Left lung (tissue), 10 donors: ENCODE results near the gene KIAA1671. TPM values are rescaled to one million over a fixed set of nuclear protein-coding genes. Genes with fewer than 3 reads are reported as not detected.

Experiments
- ATAC-seq: fragments of 200-7000 bp; cut with Tn5 transposase; one replicate; pipeline ENCODE4 v1.9.1; 2020; ENCODE audit warnings: moderate library complexity
- DNase-seq, 4 donors: peaks; one replicate each; pipeline ENCODE4 v3.0.0-alpha.2; 2013 to 2020
- H3K27ac ChIP-seq, 2 donors: fragments of 200-600 bp; sonication (generic) in 1 of 2; one replicate each; pipeline versions ENCODE4 v1.5.0 to v1.8.0; 2020 to 2021
- H3K27me3 ChIP-seq, 2 donors: fragments of 200-600 bp; sonication (generic) in 1 of 2; one replicate each; pipeline versions ENCODE4 v1.5.0 to v1.8.0; 2020 to 2021
- H3K36me3 ChIP-seq, 2 donors: fragments of 200-600 bp; sonication (generic) in 1 of 2; one replicate each; pipeline versions ENCODE4 v1.5.0 to v1.8.0; 2020 to 2021
- H3K4me1 ChIP-seq, 2 donors: fragments of 200-600 bp; one replicate each; pipeline ENCODE4 v1.8.0; 2021
- H3K4me3 ChIP-seq, 2 donors: fragments of 200-600 bp; sonication (generic) in 1 of 2; one replicate each; pipeline versions ENCODE4 v1.5.0 to v1.8.0; 2020 to 2021; ENCODE audit warnings: mild to moderate bottlenecking in 1 of 2
- H3K9me3 ChIP-seq, 2 donors: fragments of 200-600 bp; sonication (generic) in 1 of 2; one replicate each; pipeline versions ENCODE4 v1.5.0 to v1.8.0; 2020 to 2021
- CTCF ChIP-seq, 2 donors: fragments of 200-600 bp; sonication (generic) in 1 of 2; IDR thresholded peaks; one replicate each; pipeline versions ENCODE4 v1.5.0 to v1.8.0; 2021; ENCODE audit warnings: antibody characterized with exemption in 2 of 2
- intact Hi-C, 2 donors: fragments of 100-400 bp; cut with DNase I; formaldehyde crosslinking; loops; one replicate each; pipeline versions ENCODE4 v1.11.2 to v1.14.2; 2022
- polyA plus RNA-seq, 6 donors: library from polyadenylated mRNA; unstranded; fragments of 120-200 nt; gene quantifications; one replicate each; pipeline ENCODE4 v1.2.1, GENCODE V29; 2013; ENCODE audit not compliant: insufficient read length in 6 of 6
- total RNA-seq, 2 donors: library from RNA; stranded (reverse); fragmentation: NEBNext Ultra II Directional; extraction: Animal tissue kit (Norgen Biotek cat#: 25700); gene quantifications; one replicate each; pipeline ENCODE4 v1.2.1, GENCODE V29; 2021
- donor health status: DM: no; HTN: yes; CAD: no.
- donor health status: DM: no; HTN: no; CAD: no.

Gene KIAA1671
- total and polyA plus RNA-seq, 8 donors, result 19.4 to 35.0 (median 23.4) TPM

GRCh38 chr22:25161017-25161915, 208.8 kb downstream of the KIAA1671 start:
- H3K36me3 ChIP-seq, result no peaks in the 10 kb centered on the region
- DNase-seq (no peak), ATAC-seq (no peak)
- H3K27ac ChIP-seq, result no peak overlapping the region
- H3K9me3 ChIP-seq, result no peaks in the 10 kb centered on the region
- TF ChIP-seq CTCF (IDR thresholded peaks at IDR 0.05), result no peak
- H3K4me1 ChIP-seq, result no peaks in the 10 kb centered on the region
- no peaks in the 10 kb centered on the region for H3K27me3 ChIP-seq
- H3K4me3 ChIP-seq, result no peak overlapping the region
- intact Hi-C loops, result no loop called here

DNA sequence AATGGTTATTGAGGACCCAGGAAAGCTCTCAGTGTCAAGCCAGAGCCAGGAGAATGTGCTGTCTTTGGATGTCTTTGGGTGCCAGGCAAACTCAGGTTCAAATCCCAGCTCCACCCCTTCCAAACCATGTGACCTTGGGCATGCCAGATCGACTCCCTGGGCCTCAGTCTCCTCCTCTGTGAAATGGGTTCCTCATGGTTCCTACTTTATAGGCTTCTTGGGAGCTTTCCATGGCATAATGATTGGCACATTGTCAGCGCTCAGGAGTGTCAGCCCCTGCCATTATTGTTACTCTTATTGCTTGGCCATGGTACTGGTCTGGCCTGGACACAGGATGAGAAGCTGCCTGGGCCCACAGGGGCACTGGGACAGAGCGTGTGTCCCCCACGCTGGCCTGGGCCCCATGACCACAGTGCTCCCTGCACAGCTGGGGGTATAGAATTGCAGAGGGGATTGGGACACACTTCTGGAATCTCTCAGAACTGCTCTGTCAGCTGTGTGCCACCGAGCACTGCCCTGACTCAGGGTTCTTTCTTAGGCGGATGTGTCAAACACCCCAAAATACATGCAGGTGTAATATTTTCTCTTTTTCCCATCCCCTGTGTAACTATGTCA, 209.5 kb downstream of the KIAA1671 start:
- ATAC-seq, result no peak
- Histone ChIP-seq H3K27ac (no peak overlapping the region), H3K4me3 (no peak overlapping the region), H3K36me3 (no peaks in the 10 kb centered on the region), H3K27me3 (no peaks in the 10 kb centered on the region), H3K9me3 (no peaks in the 10 kb centered on the region), H3K4me1 (no peaks in the 10 kb centered on the region)
- DNase-seq, result no peak
- intact Hi-C loops, result no loop called here
- TF ChIP-seq CTCF (IDR thresholded peaks at IDR 0.05), result no peak

GRCh38 chr22:25162561-25162960, 210.0 kb downstream of the KIAA1671 start:
- Histone ChIP-seq H3K4me3 (no peak overlapping the region), H3K9me3 (no peaks in the 10 kb centered on the region), H3K4me1 (no peaks in the 10 kb centered on the region), H3K36me3 (no peaks in the 10 kb centered on the region), H3K27me3 (no peaks in the 10 kb centered on the region), H3K27ac (no peak overlapping the region)
- DNase-seq (no peak), ATAC-seq (no peak)
- intact Hi-C loops, result no loop called here
- no peak for TF ChIP-seq CTCF (IDR thresholded peaks at IDR 0.05)

DNA sequence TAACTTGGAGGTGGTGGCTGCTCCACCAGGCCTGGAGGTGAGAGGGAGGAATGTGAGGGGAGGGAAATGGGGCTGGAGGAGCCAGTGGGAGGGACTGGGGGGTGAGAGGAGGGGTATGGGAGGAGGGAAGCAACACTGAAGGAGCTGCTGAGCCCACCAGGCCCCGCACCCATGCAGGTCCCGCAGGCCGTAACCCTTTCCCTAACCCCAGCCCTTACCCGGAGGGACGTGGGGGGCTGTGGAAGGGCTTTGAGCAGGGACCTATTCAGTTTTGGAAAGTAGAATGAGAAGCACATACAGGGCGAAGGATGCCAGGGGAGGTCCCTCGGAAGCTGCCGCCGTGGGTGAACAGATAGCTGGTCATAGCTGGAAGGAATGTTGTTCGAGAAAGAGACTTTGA, 213.3 kb downstream of the KIAA1671 start:
- ATAC-seq, result no peak
- no peaks in the 10 kb centered on the region for H3K9me3 ChIP-seq
- no peaks in the 10 kb centered on the region for H3K4me1 ChIP-seq
- H3K4me3 ChIP-seq, result no peak overlapping the region
- H3K27ac ChIP-seq, result no peak overlapping the region
- DNase-seq, result peak in 1 of 4 donors; percentile 16
- TF ChIP-seq CTCF (IDR thresholded peaks at IDR 0.05), result no peak
- no peaks in the 10 kb centered on the region for H3K27me3 ChIP-seq
- intact Hi-C loops, result no loop called here
- H3K36me3 ChIP-seq, result peaks cover 0 to 1% of the 10 kb centered on the region in 2 donors

GRCh38 chr22:25166266-25167040, 213.9 kb downstream of the KIAA1671 start:
- DNase-seq (no peak), ATAC-seq (no peak)
- Histone ChIP-seq H3K27ac (no peak overlapping the region), H3K4me3 (no peak overlapping the region), H3K9me3 (no peaks in the 10 kb centered on the region), H3K27me3 (no peaks in the 10 kb centered on the region), H3K36me3 (peaks cover 0 to 8% of the 10 kb centered on the region in 2 donors), H3K4me1 (no peaks in the 10 kb centered on the region)
- intact Hi-C loops, result no loop called here
- no peak for TF ChIP-seq CTCF (IDR thresholded peaks at IDR 0.05)
